IPS DF 4.7 (cell line): Measurements from ENCODE around the gene GM2A.
"Not testable (repeated sequence)": the region's sequence is repeated elsewhere in the genome, so short reads cannot be mapped to it uniquely, and the experiment has no call there.

Source experiments
- DNase-seq: peaks from one replicate; pipeline ENCODE4 v3.0.0-alpha.2; 2013; ENCODE audit warnings: low spot score; ENCODE audit errors: extremely low read depth

The GM2A gene

GRCh38 chr5:151284392-151284967 lies 31.5 kb downstream of the GM2A start:
- peak; percentile 14 for DNase-seq

GRCh38 chr5:151285683-151286082 lies 32.7 kb downstream of the GM2A start:
- no peak for DNase-seq

- no peak for DNase-seq
Measured at GRCh38 chr5:151286246-151286645, 33.3 kb downstream of the GM2A start.

GRCh38 chr5:151288180-151288579 lies 35.2 kb downstream of the GM2A start:
- DNase-seq: peak; percentile 25

GRCh38 chr5:151293624-151294023 lies 40.6 kb downstream of the GM2A start:
- DNase-seq: no peak

- no peak for DNase-seq
Measured at GRCh38 chr5:151295138-151295537, 42.2 kb downstream of the GM2A start.

GRCh38 chr5:151295791-151296477 lies 42.9 kb downstream of the GM2A start:
- no peak for DNase-seq

GRCh38 chr5:151296478-151296830 lies 43.5 kb downstream of the GM2A start:
- DNase-seq: no peak

- DNase-seq: no peak
Measured at GRCh38 chr5:151296974-151297373, 44.0 kb downstream of the GM2A start.

- DNase-seq: no peak
Measured at GRCh38 chr5:151298063-151298855, 45.3 kb downstream of the GM2A start.

GRCh38 chr5:151303666-151304065 lies 50.7 kb downstream of the GM2A start, which contains the start of gene SLC36A3:
SLC36A3 (minus strand) TSS chr5:151303766; CDS start chr5:151303354, 412 bp downstream.
- DNase-seq: no peak

GRCh38 chr5:151309266-151309665 lies 56.3 kb downstream of the GM2A start:
- not testable (repeated sequence) for DNase-seq

GRCh38 chr5:151309821-151310220 lies 56.8 kb downstream of the GM2A start:
- not testable (repeated sequence) for DNase-seq

- DNase-seq: no peak
Measured at GRCh38 chr5:151310932-151311331, 57.9 kb downstream of the GM2A start.

GRCh38 chr5:151312756-151313324 lies 59.9 kb downstream of the GM2A start:
- DNase-seq: no peak

- no peak for DNase-seq
Measured at GRCh38 chr5:151313357-151313756, 60.4 kb downstream of the GM2A start.

GRCh38 chr5:151315998-151316597 lies 63.1 kb downstream of the GM2A start:
- DNase-seq: no peak

- DNase-seq: no peak
Measured at GRCh38 chr5:151317871-151318270, 64.9 kb downstream of the GM2A start.

GRCh38 chr5:151318850-151319732 lies 66.1 kb downstream of the GM2A start:
- no peak for DNase-seq
